ENCODE data around the gene CMAS.
"Not testable (repeated sequence)": the region's sequence is repeated elsewhere in the genome, so short reads cannot be mapped to it uniquely, and the experiment has no call there.

CMAS gene

DNA sequence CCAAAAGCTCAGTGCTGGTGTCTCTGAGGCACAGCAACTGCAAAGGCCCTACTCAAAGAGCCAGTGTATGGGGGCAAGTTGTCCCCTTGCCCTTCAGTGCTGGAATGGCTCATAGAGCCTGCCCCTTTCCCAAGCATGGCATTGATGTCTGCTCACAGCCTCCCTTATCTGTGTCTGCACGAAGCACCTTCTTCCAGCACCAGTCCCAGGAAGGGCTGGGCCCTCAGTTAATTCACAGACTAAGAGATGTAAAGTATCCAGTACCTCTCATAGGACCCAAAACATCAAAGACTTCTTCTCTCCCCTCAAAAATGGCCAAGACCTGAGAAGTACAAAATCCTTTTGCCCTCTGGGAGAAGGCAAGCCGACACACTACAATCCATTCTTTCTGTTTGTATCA is 1.6 kb upstream of the CMAS start:
- no peak for DNase-seq (ENCODE audit: low read depth)
- TF ChIP-seq CTCF (IDR thresholded peaks at IDR 0.05; ENCODE audit: control insufficient read depth, insufficient read depth, low read depth, low read length, missing control alignments) = no peak

GRCh38 chr12:22046968-22047390 is 961 bp downstream of the CMAS start:
- no peak for DNase-seq (ENCODE audit: low read depth)
- TF ChIP-seq CTCF (IDR thresholded peaks at IDR 0.05; ENCODE audit: control insufficient read depth, insufficient read depth, low read depth, low read length, missing control alignments) = no peak
- H3K4me3 ChIP-seq (ENCODE audit: control insufficient read depth, low read depth, low read length) = peak overlapping the region; percentile 92

More for the DNA sequence above, 1.6 kb upstream of the CMAS start:
- H3K4me3 ChIP-seq (ENCODE audit: control insufficient read depth, low read depth, low read length) = no peak overlapping the region

DNA sequence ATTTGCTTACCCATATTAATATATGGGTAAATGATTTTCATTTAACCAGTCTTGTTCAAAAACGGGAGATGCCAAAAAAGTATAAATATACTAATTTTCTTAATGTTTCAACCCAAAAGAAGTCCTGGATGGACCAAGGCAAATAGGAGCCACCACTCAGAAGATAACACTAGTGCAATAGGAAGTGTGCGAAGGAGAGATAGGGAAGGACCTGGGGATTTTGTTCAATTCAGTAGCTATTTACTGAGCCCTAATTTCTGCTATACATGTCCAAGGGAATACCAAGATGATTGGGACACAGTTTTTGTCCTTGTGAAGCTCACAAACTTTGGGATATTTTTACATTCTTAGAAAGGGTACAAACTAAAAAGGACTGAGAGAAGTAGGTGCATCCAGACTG is 1.5 kb downstream of the CMAS start:
- no peak for TF ChIP-seq CTCF (IDR thresholded peaks at IDR 0.05; ENCODE audit: control insufficient read depth, insufficient read depth, low read depth, low read length, missing control alignments)
- H3K4me3 ChIP-seq (ENCODE audit: control insufficient read depth, low read depth, low read length) = no peak overlapping the region
- no peak for DNase-seq (ENCODE audit: low read depth)

- no peak for TF ChIP-seq CTCF (IDR thresholded peaks at IDR 0.05; ENCODE audit: control insufficient read depth, insufficient read depth, low read depth, low read length, missing control alignments)
- no peak overlapping the region for H3K4me3 ChIP-seq (ENCODE audit: control insufficient read depth, low read depth, low read length)
- DNase-seq (ENCODE audit: low read depth) = no peak
These were observed 2.5 kb downstream of the CMAS start for GRCh38 chr12:22048351-22049041.

GRCh38 chr12:22050078-22050477 is 4.1 kb downstream of the CMAS start:
- no peak for TF ChIP-seq CTCF (IDR thresholded peaks at IDR 0.05; ENCODE audit: control insufficient read depth, insufficient read depth, low read depth, low read length, missing control alignments)
- no peak for DNase-seq (ENCODE audit: low read depth)
- H3K4me3 ChIP-seq (ENCODE audit: control insufficient read depth, low read depth, low read length) = no peak overlapping the region

- no peak for TF ChIP-seq CTCF (IDR thresholded peaks at IDR 0.05; ENCODE audit: control insufficient read depth, insufficient read depth, low read depth, low read length, missing control alignments)
- DNase-seq (ENCODE audit: low read depth) = no peak
- no peak overlapping the region for H3K4me3 ChIP-seq (ENCODE audit: control insufficient read depth, low read depth, low read length)
These were observed 5.2 kb downstream of the CMAS start for GRCh38 chr12:22051114-22051698.

- not testable (repeated sequence) for DNase-seq (ENCODE audit: low read depth); H3K4me3 ChIP-seq (ENCODE audit: control insufficient read depth, low read depth, low read length)
These were observed 7.0 kb downstream of the CMAS start for GRCh38 chr12:22052994-22053393.

All from AG09309 (cell line).